Transverse colon (tissue), 4 donors: ENCODE results near the gene FRG1.
"Not testable (repeated sequence)": the region's sequence is repeated elsewhere in the genome, so short reads cannot be mapped to it uniquely, and the experiment has no call there.

ENCODE experiments used
- EP300 ChIP-seq: sonication (generic); formaldehyde crosslinking; IDR thresholded peaks from one replicate; pipeline ENCODE4 v1.6.1; 2017; ENCODE audit warnings: antibody characterized with exemption, low read depth
- POLR2A ChIP-seq: fragments of 450-650 bp; IDR thresholded peaks from one replicate; pipeline ENCODE4 v1.6.1; 2016; ENCODE audit warnings: antibody characterized with exemption, mild to moderate bottlenecking, moderate library complexity
- POLR2AphosphoS5 ChIP-seq, 3 donors: sonication (generic); formaldehyde crosslinking; IDR thresholded peaks; one replicate each; pipeline ENCODE4 v1.6.1; 2016; ENCODE audit warnings: antibody characterized with exemption in 3 of 3
- TF ChIP-seq, protein P1 (sequence below), 5 experiments: fragments of 200-600 bp in 3 of 5; fragments of 450-650 bp in 2 of 5; sonication (generic) in 3 of 5; IDR thresholded peaks; 1 replicate in 2 of 5; 2 replicates in 3 of 5; pipeline ENCODE4 v1.5.1; 2016 to 2017; ENCODE audit warnings: antibody characterized with exemption in 5 of 5, inconsistent platforms in 3 of 5, mild to moderate bottlenecking in 2 of 5, moderate library complexity in 1 of 5

DNA sequence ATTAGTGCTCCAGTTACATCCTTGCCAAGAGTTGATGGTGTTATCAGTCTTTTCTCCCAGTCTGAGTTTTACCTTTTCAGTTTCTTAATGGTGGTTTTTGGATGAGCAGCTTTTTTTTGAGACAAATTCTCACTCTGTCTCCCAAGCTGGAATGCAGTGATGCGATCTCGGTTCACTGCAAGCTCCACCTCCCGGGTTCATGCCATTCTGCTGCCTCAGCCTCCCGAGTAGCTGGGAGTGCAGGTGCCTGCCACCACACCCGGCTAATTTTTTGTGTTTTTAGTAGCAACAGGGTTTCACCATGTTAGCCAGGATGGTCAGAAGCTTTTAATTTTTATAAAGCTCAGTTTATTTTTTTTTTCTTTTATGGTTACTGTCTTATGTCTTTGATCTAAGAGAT is 3.4 kb downstream of the FRG1 start:
- TF ChIP-seq, protein P1, sequence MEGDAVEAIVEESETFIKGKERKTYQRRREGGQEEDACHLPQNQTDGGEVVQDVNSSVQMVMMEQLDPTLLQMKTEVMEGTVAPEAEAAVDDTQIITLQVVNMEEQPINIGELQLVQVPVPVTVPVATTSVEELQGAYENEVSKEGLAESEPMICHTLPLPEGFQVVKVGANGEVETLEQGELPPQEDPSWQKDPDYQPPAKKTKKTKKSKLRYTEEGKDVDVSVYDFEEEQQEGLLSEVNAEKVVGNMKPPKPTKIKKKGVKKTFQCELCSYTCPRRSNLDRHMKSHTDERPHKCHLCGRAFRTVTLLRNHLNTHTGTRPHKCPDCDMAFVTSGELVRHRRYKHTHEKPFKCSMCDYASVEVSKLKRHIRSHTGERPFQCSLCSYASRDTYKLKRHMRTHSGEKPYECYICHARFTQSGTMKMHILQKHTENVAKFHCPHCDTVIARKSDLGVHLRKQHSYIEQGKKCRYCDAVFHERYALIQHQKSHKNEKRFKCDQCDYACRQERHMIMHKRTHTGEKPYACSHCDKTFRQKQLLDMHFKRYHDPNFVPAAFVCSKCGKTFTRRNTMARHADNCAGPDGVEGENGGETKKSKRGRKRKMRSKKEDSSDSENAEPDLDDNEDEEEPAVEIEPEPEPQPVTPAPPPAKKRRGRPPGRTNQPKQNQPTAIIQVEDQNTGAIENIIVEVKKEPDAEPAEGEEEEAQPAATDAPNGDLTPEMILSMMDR (IDR thresholded peaks at IDR 0.05): not testable (repeated sequence)
- not testable (repeated sequence) for TF ChIP-seq POLR2A; EP300; POLR2AphosphoS5 (IDR thresholded peaks at IDR 0.05)
